ENCODE measurements around the gene CCL20.
"Not testable (repeated sequence)": the region's sequence is repeated elsewhere in the genome, so short reads cannot be mapped to it uniquely, and the experiment has no call there.

CCL20 gene

DNA sequence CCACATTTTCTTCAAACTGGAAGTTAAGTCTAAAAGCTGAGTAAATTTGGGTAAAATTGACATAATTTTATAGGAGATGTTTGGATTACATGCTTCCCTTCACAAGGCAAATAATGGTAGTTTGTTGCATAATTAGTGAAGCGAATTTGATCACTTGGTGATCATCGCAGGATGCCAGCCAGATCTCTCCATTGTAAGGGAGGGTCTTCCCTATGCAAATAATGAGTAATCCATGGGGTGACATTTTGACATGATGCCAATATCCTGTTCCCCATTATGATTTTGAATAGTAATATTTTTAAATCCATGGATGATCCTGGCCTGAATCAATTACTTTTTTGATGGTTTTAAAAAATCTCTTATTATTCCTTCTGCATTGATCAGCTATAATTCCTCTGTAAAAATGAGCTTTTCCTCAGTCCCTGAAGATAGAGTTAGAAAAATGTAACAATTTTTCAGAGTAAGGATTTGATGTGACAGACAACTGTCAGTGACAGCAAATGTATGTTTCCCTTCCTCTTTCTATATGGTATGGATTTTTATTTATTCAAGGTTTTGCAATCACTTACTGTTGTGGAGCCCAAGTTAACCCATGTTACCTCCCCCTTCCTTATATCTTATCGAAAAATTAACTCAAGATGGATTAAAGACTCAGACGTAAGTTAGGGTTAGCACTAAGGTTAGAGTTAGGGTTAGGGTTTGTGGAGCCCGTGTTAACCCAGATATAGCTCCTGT, 21.4 kb downstream of the CCL20 start:
- DNase-seq (ENCODE audit: low read depth) = no peak

DNA sequence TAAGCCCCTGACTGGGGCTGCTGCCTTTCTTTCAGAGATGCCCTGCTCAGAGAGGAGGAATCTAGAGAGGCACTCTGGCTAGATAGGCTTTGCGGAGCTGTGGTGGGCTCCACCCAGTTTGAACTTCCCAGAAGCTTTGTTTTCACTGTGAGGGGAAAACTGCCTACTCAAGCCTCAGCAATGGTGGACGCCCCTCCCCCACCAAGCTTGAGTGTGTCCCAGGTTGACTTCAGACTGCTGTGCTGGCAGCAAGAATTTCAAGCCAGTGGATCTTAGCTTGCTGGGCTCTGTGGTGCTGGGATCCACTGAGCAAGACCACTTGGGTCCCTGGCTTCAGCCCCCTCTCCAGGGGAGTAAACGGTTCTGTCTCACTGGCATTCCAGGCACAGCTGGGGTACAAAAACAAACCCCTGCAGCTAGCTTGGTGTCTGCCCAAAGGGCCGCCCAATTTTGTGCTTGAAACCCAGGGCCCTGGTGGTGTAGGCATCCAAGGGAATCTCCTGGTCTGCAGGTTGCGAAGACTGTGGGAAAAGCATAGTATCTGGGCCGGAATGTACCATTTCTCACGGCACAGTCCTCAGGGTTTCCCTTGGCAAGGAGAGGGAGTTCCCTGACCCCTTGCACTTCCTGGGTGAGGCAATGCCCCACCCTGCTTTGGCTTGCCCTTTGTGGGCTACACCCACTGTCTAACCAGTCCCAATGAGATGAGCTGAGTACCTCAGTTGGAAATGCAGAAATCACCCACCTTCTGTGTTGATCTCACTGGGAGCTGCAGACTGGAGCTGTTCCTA, 25.9 kb downstream of the CCL20 start:
- not testable (repeated sequence) for DNase-seq (ENCODE audit: low read depth)

DNA sequence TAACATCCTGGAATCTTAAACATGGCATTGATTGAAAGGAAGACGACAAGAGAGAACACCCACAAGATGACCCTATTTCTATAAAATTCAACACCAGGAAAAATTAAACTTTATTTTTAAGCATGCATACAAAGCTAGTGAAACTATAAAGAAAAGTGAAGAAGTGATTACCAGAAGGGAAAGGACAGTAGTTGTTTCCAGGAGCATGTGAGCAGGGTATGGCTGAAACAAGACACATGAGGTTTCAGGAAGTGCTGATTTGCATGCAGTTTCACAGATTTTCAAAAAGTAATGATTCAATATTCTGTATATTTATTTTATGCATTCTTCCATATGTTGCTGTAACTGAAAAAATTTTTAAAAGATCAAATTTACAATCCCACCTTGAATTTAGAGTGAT, 33.2 kb downstream of the CCL20 start:
- no peak for DNase-seq (ENCODE audit: low read depth)

DNA sequence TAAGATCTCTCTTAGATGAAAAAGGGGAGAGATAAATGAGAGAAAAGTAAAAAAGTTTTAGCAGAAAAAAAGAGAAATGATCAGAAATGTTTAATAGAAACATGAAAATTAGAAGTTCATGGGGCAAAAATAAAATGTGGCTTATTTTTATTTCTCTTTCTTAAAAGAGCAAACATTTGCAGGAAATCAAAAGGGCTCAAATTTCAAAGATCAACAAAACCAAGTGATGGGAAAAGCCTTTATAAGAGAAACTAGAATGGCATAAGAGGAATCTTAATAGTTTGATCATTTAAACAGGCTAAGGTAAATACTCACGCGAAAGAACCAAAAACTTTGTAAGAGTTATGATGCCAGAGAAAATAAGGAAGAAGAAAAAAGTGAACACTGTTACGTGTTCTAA, 34.5 kb downstream of the CCL20 start:
- DNase-seq (ENCODE audit: low read depth) = no peak

DNA sequence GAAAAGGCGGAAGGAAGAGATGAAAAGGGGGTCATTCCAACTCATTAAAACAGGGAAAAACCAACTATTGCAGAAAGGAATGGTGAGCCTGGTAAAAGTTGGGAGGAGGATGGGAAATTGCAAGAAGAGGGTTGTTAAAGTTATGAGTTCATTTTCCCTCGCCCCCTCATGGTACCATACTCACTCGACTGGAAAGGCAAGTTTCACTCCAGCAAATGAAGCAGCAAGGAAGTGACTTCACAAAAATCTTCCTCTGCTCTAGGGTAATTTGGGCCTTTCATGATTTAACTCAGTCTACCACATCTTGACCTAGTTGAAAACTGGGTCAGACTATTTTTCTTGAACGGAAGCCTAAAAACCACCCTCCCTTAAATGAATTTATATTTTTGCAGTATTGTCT, 34.9 kb downstream of the CCL20 start:
- no peak for DNase-seq (ENCODE audit: low read depth)

DNA sequence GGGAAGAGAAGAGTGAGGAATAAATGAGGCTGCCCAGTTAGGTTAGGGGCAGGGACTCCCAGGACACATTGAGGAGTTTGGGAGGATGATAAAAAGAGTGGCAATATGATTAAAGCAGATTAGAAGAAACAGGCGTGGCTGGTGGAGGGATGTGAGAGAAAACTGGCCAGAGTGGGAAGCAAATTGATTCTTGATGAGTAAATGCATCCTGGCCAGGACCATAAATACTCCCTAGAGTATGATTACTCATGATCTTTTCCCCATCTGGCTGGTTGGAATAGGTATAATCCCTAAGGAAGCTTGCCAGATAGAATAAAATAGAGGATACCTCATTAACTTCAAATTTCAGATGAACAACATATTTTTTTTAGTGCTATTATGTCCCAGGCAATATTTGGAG, 36.3 kb downstream of the CCL20 start:
- no peak for DNase-seq (ENCODE audit: low read depth)

DNA sequence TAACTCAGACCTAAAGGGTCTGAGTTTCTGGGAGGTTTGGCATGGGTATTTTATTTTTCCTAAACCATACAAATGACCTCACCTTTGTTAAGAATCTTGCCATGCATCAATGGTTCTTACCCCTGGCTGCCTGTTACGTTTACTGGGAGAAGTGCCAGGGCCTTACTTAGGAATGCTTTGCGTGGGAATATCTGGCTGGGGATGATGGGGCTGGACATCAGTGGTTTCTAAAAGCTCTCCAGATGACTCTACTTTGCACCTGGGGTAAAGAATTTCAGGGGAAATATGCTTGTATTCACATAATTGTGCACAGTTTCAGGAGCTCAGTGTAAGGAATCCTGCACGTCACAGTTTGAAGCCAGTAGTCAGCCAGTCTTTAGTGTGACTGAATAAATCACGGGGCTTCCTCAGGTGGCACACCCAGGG, 39.6 kb downstream of the CCL20 start:
- DNase-seq (ENCODE audit: low read depth) = no peak

DNA sequence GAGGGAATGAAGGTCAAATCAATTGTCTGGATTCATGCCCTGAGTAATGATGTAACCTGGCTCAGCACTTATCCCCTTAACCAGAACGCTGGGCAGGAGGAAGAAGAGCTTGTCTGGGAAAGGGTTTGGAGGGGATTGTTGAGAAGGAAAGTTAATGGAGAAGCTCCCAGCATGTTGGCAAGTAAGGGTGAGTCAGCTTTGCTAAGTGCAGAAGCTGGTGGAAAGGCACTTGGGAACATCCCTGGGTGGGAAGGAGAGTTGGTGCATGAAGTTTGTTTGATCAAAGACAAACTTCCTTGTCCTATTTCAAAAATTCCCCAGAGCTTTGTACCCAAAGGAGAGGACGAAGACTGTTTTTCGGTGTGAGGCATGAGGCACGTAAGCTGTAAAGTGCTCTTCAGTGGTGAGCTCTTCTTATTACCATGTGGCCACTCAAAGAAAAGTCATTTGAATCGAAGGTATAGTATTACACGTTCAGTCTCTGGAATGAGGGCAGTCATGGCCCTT, 40.2 kb downstream of the CCL20 start:
- DNase-seq (ENCODE audit: low read depth) = no peak

DNA sequence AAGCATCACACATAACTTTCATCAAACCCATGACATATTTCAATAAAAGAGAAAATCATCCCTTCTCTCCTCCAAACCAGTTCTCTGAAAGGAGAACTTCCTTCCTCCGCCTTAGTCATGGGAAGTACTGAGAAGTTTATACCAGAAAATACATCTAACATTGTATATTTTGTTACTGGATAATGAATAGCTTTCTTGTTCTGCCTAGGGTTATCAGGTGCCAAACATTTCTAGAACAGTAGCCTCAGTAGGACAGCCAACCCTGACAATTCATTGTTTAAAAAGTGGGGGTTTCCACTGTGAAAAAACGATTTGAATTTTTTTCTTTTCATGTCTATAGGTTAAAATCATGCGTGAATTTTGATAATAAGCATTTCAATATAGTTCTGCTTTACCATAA, 41.8 kb downstream of the CCL20 start:
- DNase-seq (ENCODE audit: low read depth) = no peak

DNA sequence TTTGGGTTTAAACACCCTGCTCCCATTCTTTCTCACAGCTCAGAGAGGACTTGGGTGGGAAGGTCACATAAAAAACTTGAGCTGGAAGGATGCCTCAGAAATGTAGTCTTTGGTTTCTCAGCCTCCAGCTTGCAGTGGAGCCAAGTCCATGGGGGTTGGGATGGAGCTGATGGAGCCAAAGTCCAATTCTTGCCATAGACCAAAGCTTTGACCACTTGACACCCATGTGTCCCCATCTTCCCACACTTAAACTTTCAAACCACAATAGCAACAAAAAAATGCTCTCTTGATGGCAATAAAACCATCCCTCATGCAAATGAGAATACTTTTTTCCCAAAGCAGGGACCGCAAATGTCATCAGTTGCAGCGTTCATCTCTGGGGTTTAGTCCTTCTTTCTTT, 43.1 kb downstream of the CCL20 start:
- DNase-seq (ENCODE audit: low read depth) = no peak

DNA sequence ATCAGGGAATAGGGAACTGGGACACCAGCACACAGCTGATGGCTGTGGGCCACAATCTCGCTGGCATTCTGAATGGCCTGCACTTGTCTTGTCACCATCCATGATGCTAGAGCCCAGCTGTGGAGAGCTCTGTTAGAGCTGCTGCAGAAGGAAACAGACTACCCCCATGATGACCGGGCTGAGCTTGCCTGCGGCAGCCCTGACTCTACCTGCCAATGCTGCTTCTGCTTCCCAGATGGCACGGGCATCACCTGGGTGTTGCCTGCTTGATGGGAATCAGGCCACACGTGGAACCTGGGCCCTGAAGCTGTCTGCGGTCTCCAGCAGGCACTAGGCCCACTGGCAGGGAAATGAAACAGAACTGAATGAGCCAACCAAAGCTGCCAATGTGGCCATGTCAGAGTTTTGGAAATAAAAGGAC, 46.6 kb downstream of the CCL20 start:
- no peak for DNase-seq (ENCODE audit: low read depth)

DNA sequence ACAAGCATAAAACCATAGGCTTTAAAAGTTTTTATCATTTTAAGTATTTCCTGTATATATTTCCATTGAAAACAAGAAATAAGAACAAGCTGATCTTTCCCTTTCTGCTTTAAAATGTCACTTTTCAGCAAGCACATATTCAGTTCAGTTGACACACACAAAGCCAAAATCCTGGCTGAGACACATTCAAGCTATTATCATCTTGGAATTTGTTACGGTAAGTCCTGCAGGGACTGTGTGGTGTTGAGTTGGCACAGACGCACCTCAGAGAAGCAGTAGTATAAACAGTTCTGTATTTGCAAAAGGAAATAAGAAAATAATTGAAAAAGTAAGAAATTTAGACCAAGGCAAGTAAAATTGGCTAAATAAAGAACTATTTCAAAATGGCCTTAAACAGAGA, 47.4 kb downstream of the CCL20 start:
- no peak for DNase-seq (ENCODE audit: low read depth)

DNA sequence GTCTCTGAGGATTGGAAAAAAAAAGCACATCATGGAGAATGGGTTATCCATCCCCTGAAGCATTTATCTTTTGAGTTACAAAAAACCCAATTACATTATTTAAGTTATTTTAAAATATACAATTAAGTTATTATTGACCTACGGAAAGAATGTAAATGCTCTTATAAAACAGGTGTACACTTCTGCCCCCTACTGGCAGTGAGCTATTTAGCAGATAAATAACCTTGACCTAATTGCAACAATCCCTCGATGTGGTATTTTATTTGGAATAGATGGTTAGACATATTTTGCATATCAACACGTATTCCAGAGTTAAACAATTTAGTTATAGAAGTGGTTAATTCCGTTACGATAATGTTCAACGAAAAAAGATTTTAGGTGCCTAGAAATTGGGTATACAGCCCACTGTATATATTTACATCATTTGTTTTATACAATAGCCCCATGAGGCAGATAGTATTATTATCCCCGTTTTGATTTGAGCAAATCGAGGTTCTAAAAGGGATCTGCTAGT, 48.6 kb downstream of the CCL20 start:
- DNase-seq (ENCODE audit: low read depth) = no peak

DNA sequence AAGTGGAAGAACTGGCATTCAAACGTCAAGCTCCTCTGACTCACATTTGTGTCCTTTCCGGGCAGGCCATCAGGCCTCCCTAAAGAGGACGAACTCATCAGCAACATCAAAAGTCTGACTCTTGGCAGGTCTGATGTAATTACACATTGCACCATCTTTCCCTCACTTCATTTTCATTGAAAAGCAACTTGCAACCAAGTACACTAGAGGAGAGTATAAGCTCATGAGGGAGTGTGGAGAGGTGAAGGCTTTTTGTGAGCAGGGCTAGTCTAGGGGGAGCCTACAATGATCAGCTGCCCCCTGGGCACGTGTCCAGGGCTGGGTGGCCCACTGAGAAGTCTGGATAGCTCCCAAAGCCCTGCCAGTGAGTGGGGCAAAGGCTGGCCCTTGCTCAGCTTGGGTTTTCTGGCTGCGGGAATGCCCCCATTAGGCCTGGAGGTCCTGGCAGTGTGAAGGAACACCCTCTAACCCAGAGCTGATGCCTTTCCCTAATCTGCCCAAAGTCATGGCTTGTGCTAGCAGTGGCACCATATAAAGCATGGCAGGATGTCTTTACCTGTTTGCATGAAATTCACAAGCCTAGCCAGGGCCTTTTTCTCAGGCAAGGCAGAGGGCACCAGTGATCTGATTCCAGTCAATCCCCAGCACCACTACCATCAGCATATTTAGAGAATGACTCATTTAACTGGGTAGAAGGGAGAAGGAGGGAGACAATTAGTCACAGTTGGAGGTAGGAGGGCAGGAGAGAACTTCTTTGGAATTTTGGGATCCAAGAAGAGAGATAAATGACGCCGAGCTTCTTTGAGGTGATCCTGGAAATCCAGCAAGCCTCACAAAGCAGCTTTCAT, 49.3 kb downstream of the CCL20 start:
- no peak for DNase-seq (ENCODE audit: low read depth)

DNA sequence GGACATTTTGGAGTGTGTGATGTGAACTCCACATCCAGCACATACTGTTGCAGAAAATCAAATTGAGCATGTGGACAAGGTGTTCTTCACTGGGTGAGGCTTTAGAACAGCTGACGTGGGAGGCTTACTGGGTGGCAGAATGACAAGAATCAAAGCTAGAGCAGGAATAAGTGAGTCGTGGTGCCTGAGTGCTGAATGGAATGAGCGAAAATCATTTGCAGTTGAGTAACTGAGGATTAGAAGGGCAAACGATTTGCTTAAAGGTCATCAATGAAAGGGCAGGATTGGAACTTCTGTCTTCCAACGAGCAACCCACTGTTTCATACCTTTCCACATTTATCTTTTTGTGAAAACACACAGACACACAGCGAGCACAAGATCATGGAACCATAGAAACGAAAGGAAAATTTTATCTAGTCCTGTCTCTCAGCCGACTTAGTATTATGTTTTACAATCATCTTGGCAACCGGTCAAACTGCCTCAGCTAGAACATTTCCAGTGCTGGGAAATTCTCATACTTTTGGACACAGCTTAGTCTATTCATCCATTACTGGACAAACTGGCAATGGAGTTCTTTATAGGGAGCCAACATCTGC, 50.6 kb downstream of the CCL20 start:
- no peak for DNase-seq (ENCODE audit: low read depth)

DNA sequence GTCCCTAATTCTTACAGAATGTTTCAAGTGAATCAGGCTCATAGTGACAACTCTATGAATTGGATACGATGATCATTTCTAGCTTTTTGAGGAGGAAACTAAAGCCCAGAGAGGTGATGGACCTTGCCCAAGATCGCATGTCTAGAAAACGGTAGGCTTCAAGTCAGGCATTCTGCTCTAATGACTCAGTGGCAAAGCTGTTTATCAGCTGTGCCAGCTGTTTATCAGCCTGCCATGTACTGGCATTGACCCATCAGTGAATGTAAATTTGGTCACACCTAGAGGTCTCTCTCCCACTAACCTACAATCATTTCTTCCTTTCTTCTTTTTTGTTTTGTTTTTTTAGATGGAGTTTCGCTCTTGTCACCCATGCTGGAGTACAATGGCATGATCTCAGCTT, 51.6 kb downstream of the CCL20 start:
- DNase-seq (ENCODE audit: low read depth) = no peak

All from activated gamma-delta T cell treated with anti-CD3 and anti-CD28 coated beads, Interleukin-2, amount 50 U/mL, for 16 hours (primary cell).